ENCODE data around the gene ERLIN1. TPM values are rescaled to one million over a fixed set of nuclear protein-coding genes. Genes with fewer than 3 reads are reported as not detected.

ERLIN1 gene
- total RNA-seq, 6 experiments from 2014 or later = 56.9 to 83.1 (median 74.2) TPM

GRCh38 chr10:100114460-100114859, 71.4 kb downstream of the ERLIN1 start:
- Mint-ChIP-seq H3K9me3 (no peaks in the 10 kb centered on the region), H3K27me3 (ENCODE audit: insufficient read depth) (peaks cover 23% of the 10 kb centered on the region), H3K27ac (no peak overlapping the region), H3K4me1 (ENCODE audit: low read depth) (peaks cover 12% of the 10 kb centered on the region; the same call in 1 of the 2 replicates), H3K36me3 (ENCODE audit: low read depth) (0 out of 2 replicates have a peak, but pooled peaks cover 4% of the 10 kb centered on the region), H3K4me3 (no peak overlapping the region)
- DNase-seq = no peak
- no peak for TF ChIP-seq CTCF (IDR thresholded peaks at IDR 0.05)

- H3K27ac Mint-ChIP-seq = no peak overlapping the region
- H3K4me1 Mint-ChIP-seq (ENCODE audit: low read depth) = peaks cover 12% of the 10 kb centered on the region; the same call in 1 of the 2 replicates
- H3K36me3 Mint-ChIP-seq (ENCODE audit: low read depth) = peaks cover 7% of the 10 kb centered on the region
- H3K4me3 Mint-ChIP-seq = no peak overlapping the region
- no peak for TF ChIP-seq CTCF (IDR thresholded peaks at IDR 0.05)
- H3K27me3 Mint-ChIP-seq (ENCODE audit: insufficient read depth) = peaks cover 21% of the 10 kb centered on the region
- H3K9me3 Mint-ChIP-seq = peaks cover 6% of the 10 kb centered on the region
- DNase-seq = no peak
Measured at GRCh38 chr10:100109670-100110069, 76.2 kb downstream of the ERLIN1 start.

- Mint-ChIP-seq H3K4me3 (no peak overlapping the region), H3K4me1 (ENCODE audit: low read depth) (peaks cover 5% of the 10 kb centered on the region), H3K9me3 (peaks cover 17% of the 10 kb centered on the region), H3K27ac (no peak overlapping the region), H3K36me3 (ENCODE audit: low read depth) (peaks cover 10% of the 10 kb centered on the region), H3K27me3 (ENCODE audit: insufficient read depth) (peaks cover 23% of the 10 kb centered on the region)
- TF ChIP-seq CTCF (IDR thresholded peaks at IDR 0.05) = no peak
- no peak for DNase-seq
Measured at GRCh38 chr10:100106865-100107264, 79.0 kb downstream of the ERLIN1 start.

GRCh38 chr10:100104300-100104699, 81.5 kb downstream of the ERLIN1 start:
- peaks cover 18% of the 10 kb centered on the region for H3K27me3 Mint-ChIP-seq (ENCODE audit: insufficient read depth)
- H3K4me1 Mint-ChIP-seq (ENCODE audit: low read depth) = peaks cover 19% of the 10 kb centered on the region
- no peak for TF ChIP-seq CTCF (IDR thresholded peaks at IDR 0.05)
- H3K4me3 Mint-ChIP-seq = no peak overlapping the region
- H3K9me3 Mint-ChIP-seq = peaks cover 17% of the 10 kb centered on the region
- H3K27ac Mint-ChIP-seq = no peak overlapping the region
- DNase-seq = no peak
- H3K36me3 Mint-ChIP-seq (ENCODE audit: low read depth) = peaks cover 10% of the 10 kb centered on the region

- Mint-ChIP-seq H3K36me3 (ENCODE audit: low read depth) (peaks cover 10% of the 10 kb centered on the region), H3K9me3 (peaks cover 17% of the 10 kb centered on the region), H3K4me1 (ENCODE audit: low read depth) (peaks cover 19% of the 10 kb centered on the region), H3K27me3 (ENCODE audit: insufficient read depth) (peaks cover 12% of the 10 kb centered on the region), H3K27ac (no peak overlapping the region), H3K4me3 (no peak overlapping the region)
- DNase-seq = no peak
- TF ChIP-seq CTCF (IDR thresholded peaks at IDR 0.05) = no peak; the same call in 1 of the 2 replicates
Measured at GRCh38 chr10:100103581-100103980, 82.2 kb downstream of the ERLIN1 start.

Data from HFFc6 (cell line).